ENCODE results near the gene PRKN.

DNA sequence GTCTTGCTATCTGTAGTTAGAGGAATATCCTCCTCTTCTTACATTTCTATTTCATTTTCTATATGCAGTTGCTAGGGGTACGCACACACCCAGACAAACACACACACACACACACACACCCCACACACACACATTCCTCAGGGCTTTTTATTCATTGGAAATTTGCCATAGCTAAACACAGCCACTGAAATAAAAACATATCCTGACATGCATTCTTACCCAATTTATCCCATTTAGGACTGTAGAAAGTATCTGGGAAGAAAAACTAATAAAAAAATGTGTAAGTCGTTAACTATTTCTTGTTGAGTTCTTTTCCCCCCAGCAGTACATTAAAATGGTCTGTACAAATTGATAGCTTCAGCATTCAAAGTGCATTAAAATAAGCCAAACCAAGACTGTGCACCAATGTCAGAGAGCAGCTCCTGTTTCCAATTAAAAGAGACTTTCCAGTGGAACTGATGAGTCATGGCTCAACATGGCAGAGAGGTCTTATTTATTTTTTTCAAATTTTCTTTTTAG is 1095.8 kb downstream of the PRKN start:
- TF ChIP-seq, protein P1, sequence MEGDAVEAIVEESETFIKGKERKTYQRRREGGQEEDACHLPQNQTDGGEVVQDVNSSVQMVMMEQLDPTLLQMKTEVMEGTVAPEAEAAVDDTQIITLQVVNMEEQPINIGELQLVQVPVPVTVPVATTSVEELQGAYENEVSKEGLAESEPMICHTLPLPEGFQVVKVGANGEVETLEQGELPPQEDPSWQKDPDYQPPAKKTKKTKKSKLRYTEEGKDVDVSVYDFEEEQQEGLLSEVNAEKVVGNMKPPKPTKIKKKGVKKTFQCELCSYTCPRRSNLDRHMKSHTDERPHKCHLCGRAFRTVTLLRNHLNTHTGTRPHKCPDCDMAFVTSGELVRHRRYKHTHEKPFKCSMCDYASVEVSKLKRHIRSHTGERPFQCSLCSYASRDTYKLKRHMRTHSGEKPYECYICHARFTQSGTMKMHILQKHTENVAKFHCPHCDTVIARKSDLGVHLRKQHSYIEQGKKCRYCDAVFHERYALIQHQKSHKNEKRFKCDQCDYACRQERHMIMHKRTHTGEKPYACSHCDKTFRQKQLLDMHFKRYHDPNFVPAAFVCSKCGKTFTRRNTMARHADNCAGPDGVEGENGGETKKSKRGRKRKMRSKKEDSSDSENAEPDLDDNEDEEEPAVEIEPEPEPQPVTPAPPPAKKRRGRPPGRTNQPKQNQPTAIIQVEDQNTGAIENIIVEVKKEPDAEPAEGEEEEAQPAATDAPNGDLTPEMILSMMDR (IDR thresholded peaks at IDR 0.05; ENCODE audit: poor library complexity), result no peak
- TF ChIP-seq EZH2phosphoT487 (IDR thresholded peaks at IDR 0.05; ENCODE audit: low read depth, severe bottlenecking, unreplicated experiment) (no peak), EZH2 (IDR thresholded peaks at IDR 0.05; ENCODE audit: borderline replicate concordance) (no peak)
